Activated CD8-positive, alpha-beta T cell treated with anti-CD3 and anti-CD28 coated beads for 36 hours (primary cell): ENCODE results near the gene NDUFB4. TPM values are rescaled to one million over a fixed set of nuclear protein-coding genes. Genes with fewer than 3 reads are reported as not detected.

Source experiments
- ATAC-seq: fragments of 200-7000 bp; cut with Tn5 transposase; one replicate; pipeline ENCODE4 v1.10.0; 2021; ENCODE audit warnings: mild to moderate bottlenecking, moderate library complexity
- CTCF ChIA-PET: fragments of 350-600 bp; sonication (Branson Sonifier 250); formaldehyde crosslinking; loops from one replicate; lab custom pipeline; 2021; ENCODE audit warnings: antibody characterized with exemption; lab: Charles Lee
- POLR2A ChIA-PET: fragments of 350-600 bp; sonication (Branson Sonifier 250); formaldehyde crosslinking; loops from one replicate; lab custom pipeline; 2021; ENCODE audit warnings: antibody characterized with exemption; lab: Charles Lee
- DNase-seq: peaks from one replicate; pipeline ENCODE4 v3.0.0-alpha.2; 2020
- H3K27ac Mint-ChIP-seq: one replicate; pipeline ENCODE4 v1.8.0; 2021; ENCODE audit warnings: mild to moderate bottlenecking, mixed read lengths
- H3K27me3 Mint-ChIP-seq: one replicate; pipeline ENCODE4 v1.8.0; 2021; ENCODE audit warnings: mixed read lengths
- H3K36me3 Mint-ChIP-seq: one replicate; pipeline ENCODE4 v1.8.0; 2021; ENCODE audit warnings: low read depth, mixed read lengths
- H3K4me1 Mint-ChIP-seq: one replicate; pipeline ENCODE4 v1.8.0; 2021; ENCODE audit warnings: low read depth, mixed read lengths
- H3K4me3 Mint-ChIP-seq: one replicate; pipeline ENCODE4 v1.8.0; 2021; ENCODE audit warnings: mild to moderate bottlenecking, moderate library complexity, mixed read lengths
- H3K9me3 Mint-ChIP-seq: one replicate; pipeline ENCODE4 v1.8.0; 2021; ENCODE audit warnings: mixed read lengths
- CTCF ChIP-seq: fragments of 200-600 bp; IDR thresholded peaks from one replicate; pipeline ENCODE4 v1.8.0; 2022; ENCODE audit warnings: antibody characterized with exemption, mild to moderate bottlenecking
- intact Hi-C: fragments of 100-400 bp; cut with micrococcal nuclease; formaldehyde crosslinking; loops from one replicate; pipeline ENCODE4 v1.10.0; 2022
- total RNA-seq, 2 experiments: library from RNA; stranded (reverse); gene quantifications; one replicate each; pipeline ENCODE4 v1.2.3, GENCODE V29; 2021

NDUFB4 gene
- total RNA-seq, 2 experiments from 2014 or later, result 147 to 162 TPM

GRCh38 chr3:120560304-120561250 is 35.6 kb upstream of the NDUFB4 start:
- peaks cover 13% of the 10 kb centered on the region for H3K27me3 Mint-ChIP-seq
- ATAC-seq (no peak), DNase-seq (no peak)
- TF ChIP-seq CTCF, result no peak
- no peaks in the 10 kb centered on the region for H3K9me3 Mint-ChIP-seq
- no peak overlapping the region for H3K4me3 Mint-ChIP-seq
- CTCF ChIA-PET, result interaction anchor here (0.6 to 4.2 kb wide), 38 partner anchors 7 to 669 kb away, joined by 3 to 68 read pairs (median 3); partner anchors contain the start of gene NDUFB4
- POLR2A ChIA-PET, result no interaction called here
- intact Hi-C loops, result loop anchor here (1.0 kb wide), 1 partner anchor 235 kb away; no protein-coding TSS in a partner anchor
- H3K4me1 Mint-ChIP-seq, result peaks cover 15% of the 10 kb centered on the region
- H3K36me3 Mint-ChIP-seq, result no peaks in the 10 kb centered on the region
- no peak overlapping the region for H3K27ac Mint-ChIP-seq

DNA sequence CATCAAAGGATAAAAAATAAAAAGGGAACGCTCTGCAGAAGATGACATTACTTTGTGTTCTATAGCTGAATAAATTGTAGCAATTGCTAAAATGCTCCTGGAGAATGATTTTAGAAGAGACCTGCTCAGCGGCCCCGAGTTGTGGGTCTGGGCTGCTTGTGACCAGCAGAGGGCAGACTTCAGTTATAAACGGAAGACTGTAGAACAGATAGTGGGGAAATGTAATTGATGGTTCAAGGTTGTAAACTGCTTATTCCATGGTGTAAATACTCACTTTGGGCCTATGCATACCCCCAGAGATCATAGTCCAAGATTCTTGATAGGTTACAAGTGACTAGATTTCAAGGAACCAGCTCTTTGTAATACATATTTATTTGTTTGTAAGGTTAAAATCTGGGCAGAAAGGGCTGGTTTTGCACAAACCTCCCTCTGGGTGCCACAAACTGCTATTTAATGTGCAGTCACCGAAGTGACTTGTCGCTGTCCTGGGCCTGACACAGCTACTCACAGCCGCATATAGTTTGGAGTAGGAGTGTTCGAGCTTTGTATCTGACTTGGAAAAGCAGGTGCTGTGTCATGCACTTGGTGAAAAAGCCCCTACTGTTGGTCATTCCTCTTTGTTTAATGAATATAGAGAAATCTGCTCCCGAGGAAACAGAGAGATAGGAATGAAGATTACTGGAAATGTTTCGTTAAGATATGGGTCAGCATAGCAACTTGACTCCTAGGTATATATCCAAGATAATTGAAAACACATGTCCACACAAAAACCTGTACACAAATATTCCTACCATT is 34.7 kb upstream of the NDUFB4 start:
- POLR2A ChIA-PET, result no interaction called here
- peak; percentile 90 for TF ChIP-seq CTCF
- H3K36me3 Mint-ChIP-seq, result no peaks in the 10 kb centered on the region

DNA sequence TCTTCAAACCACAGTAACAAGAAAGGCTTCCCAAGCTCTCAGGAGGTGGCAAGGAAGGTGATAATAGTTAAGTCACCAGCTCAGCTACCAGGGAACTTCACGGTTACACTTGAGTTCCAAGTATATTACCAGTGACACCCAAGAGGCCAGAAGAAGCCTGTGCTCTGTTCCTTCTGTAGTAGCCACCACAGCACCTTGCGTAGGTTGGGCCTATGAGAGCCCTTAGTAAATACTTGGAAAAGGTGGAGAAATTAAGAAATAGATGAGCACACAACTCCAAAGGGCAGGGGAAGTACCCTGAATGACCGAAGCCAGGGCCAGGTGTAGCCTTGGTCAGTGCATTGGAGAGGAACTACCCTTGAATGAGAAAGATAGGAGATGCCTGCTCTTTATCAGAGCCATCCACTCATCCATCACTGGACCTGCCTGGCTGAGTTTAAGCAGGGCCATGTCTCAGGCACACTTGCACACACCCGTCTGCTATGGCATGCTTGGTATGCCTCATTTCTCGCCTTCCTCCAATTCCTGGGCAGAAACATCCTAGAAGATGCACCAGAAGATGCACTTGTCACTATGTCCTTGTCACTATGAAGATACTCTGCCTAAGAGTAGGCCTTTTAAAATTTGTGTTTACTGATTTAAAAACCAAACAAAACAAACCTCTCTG is 32.6 kb upstream of the NDUFB4 start:
- no peak overlapping the region for H3K27ac Mint-ChIP-seq
- no peaks in the 10 kb centered on the region for H3K36me3 Mint-ChIP-seq
- ChIA-PET POLR2A (no interaction called here), CTCF (interaction anchor here (1.0 to 3.7 kb wide), 2 partner anchors 146 to 231 kb away, joined by 3 to 28 read pairs; no protein-coding TSS in a partner anchor)
- intact Hi-C loops, result no loop called here
- TF ChIP-seq CTCF, result no peak
- peaks cover 10% of the 10 kb centered on the region for H3K4me1 Mint-ChIP-seq
- DNase-seq (no peak), ATAC-seq (no peak)
- no peak overlapping the region for H3K4me3 Mint-ChIP-seq
- no peaks in the 10 kb centered on the region for H3K9me3 Mint-ChIP-seq
- peaks cover 5% of the 10 kb centered on the region for H3K27me3 Mint-ChIP-seq

More for the DNA sequence above, 34.7 kb upstream of the NDUFB4 start:
- intact Hi-C loops, result loop anchor here (1.0 kb wide), 1 partner anchor 234 kb away; no protein-coding TSS in a partner anchor
- Mint-ChIP-seq H3K4me1 (peaks cover 15% of the 10 kb centered on the region), H3K4me3 (no peak overlapping the region), H3K9me3 (no peaks in the 10 kb centered on the region), H3K27me3 (peaks cover 13% of the 10 kb centered on the region), H3K27ac (no peak overlapping the region)
- ATAC-seq (peak; percentile 61), DNase-seq (peak; percentile 81)
- CTCF ChIA-PET, result interaction anchor here (0.6 to 4.2 kb wide), 37 partner anchors 8 to 670 kb away, joined by 3 to 68 read pairs (median 3); partner anchors contain the start of gene NDUFB4

- peaks cover 2% of the 10 kb centered on the region for H3K27me3 Mint-ChIP-seq
- POLR2A ChIA-PET, result interaction anchor here (0.6 to 0.8 kb wide), 2 partner anchors 25 to 282 kb away, joined by 3 to 5 read pairs; no protein-coding TSS in a partner anchor
These were observed 29.7 kb upstream of the NDUFB4 start for GRCh38 chr3:120566243-120566975.

More at GRCh38 chr3:120566243-120566975, 29.7 kb upstream of the NDUFB4 start:
- Mint-ChIP-seq H3K4me1 (no peaks in the 10 kb centered on the region), H3K27ac (no peak overlapping the region), H3K4me3 (no peak overlapping the region), H3K36me3 (no peaks in the 10 kb centered on the region), H3K9me3 (no peaks in the 10 kb centered on the region)
- no peak for DNase-seq
- intact Hi-C loops, result no loop called here
- ATAC-seq, result no peak
- no peak for TF ChIP-seq CTCF
- CTCF ChIA-PET, result interaction anchor here (0.6 to 3.1 kb wide), 6 partner anchors 9 to 229 kb away, joined by 3 to 31 read pairs (median 4); partner anchors contain the start of gene NDUFB4
